ENCODE measurements around the gene JPT1.

JPT1 gene

GRCh38 chr17:75152922-75153779 is 1.2 kb downstream of the JPT1 start:
- POLR2A ChIA-PET: interaction anchor here (0.6 to 0.9 kb wide), 3 partner anchors 38 to 161 kb away, joined by 3 to 7 read pairs (median 7); no protein-coding TSS in a partner anchor
- no peak for TF ChIP-seq ZNF202 (tag by site-specific recombination; IDR thresholded peaks at IDR 0.05; ENCODE audit: borderline replicate concordance)
- TF ChIP-seq ZNF677 (tag by site-specific recombination; IDR thresholded peaks at IDR 0.05): no peak
- TF ChIP-seq ZNF148 (tag by site-specific recombination; IDR thresholded peaks at IDR 0.05; ENCODE audit: borderline replicate concordance): no peak
- no peak for TF ChIP-seq ZNF654 (tag by site-specific recombination; IDR thresholded peaks at IDR 0.05; ENCODE audit: low read depth)
- TF ChIP-seq ZNF157 (tag by site-specific recombination; IDR thresholded peaks at IDR 0.05): no peak
- TF ChIP-seq ZNF18 (tag by site-specific recombination; IDR thresholded peaks at IDR 0.05): no peak
- TF ChIP-seq, protein P1, sequence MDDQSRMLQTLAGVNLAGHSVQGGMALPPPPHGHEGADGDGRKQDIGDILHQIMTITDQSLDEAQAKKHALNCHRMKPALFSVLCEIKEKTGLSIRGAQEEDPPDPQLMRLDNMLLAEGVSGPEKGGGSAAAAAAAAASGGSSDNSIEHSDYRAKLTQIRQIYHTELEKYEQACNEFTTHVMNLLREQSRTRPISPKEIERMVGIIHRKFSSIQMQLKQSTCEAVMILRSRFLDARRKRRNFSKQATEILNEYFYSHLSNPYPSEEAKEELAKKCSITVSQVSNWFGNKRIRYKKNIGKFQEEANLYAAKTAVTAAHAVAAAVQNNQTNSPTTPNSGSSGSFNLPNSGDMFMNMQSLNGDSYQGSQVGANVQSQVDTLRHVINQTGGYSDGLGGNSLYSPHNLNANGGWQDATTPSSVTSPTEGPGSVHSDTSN (CRISPR knock-in tag; IDR thresholded peaks at IDR 0.05): no peak
- TF ChIP-seq, protein P2, sequence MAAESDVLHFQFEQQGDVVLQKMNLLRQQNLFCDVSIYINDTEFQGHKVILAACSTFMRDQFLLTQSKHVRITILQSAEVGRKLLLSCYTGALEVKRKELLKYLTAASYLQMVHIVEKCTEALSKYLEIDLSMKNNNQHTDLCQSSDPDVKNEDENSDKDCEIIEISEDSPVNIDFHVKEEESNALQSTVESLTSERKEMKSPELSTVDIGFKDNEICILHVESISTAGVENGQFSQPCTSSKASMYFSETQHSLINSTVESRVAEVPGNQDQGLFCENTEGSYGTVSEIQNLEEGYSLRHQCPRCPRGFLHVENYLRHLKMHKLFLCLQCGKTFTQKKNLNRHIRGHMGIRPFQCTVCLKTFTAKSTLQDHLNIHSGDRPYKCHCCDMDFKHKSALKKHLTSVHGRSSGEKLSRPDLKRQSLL (tag by site-specific recombination; IDR thresholded peaks at IDR 0.05): no peak
- no peak for TF ChIP-seq ZNF580 (tag by site-specific recombination; IDR thresholded peaks at IDR 0.05)
- TF ChIP-seq TSHZ1 (tag by site-specific recombination; IDR thresholded peaks at IDR 0.05; ENCODE audit: borderline replicate concordance): no peak
- TF ChIP-seq ZNF37A (tag by site-specific recombination; IDR thresholded peaks at IDR 0.05): no peak
- TF ChIP-seq ZNF114 (tag by site-specific recombination; IDR thresholded peaks at IDR 0.05): no peak
- TF ChIP-seq BCL11B (tag by site-specific recombination; IDR thresholded peaks at IDR 0.05; ENCODE audit: low read depth): no peak
- no peak for TF ChIP-seq ZNF768 (tag by site-specific recombination; IDR thresholded peaks at IDR 0.05)
- TF ChIP-seq HOXC10 (CRISPR knock-in tag; IDR thresholded peaks at IDR 0.05): no peak
- 0 out of 2 replicates have a peak, but pooled peaks have one; percentile 17 for TF ChIP-seq ZNF366 (tag by site-specific recombination; conservative IDR thresholded peaks at IDR 0.05)
- TF ChIP-seq ZNF350 (tag by site-specific recombination; IDR thresholded peaks at IDR 0.05): no peak
- no peak for TF ChIP-seq ZNF324 (tag by site-specific recombination; IDR thresholded peaks at IDR 0.05)
- 0 out of 2 replicates have a peak, but pooled peaks have one; percentile 16 for TF ChIP-seq ZNF76 (tag by site-specific recombination; IDR thresholded peaks at IDR 0.05; ENCODE audit: borderline replicate concordance, low read depth)
- no peak for TF ChIP-seq GFI1B (tag by site-specific recombination; IDR thresholded peaks at IDR 0.05)
- no peak for TF ChIP-seq ZNF610 (tag by site-specific recombination; IDR thresholded peaks at IDR 0.05; ENCODE audit: borderline replicate concordance)
- TF ChIP-seq SP2 (tag by site-specific recombination; IDR thresholded peaks at IDR 0.05): peak; percentile 46
- TF ChIP-seq ZNF398 (tag by site-specific recombination; IDR thresholded peaks at IDR 0.05): no peak
- no peak for TF ChIP-seq ZNF10 (tag by site-specific recombination; IDR thresholded peaks at IDR 0.05)

More at GRCh38 chr17:75152922-75153779, 1.2 kb downstream of the JPT1 start:
- Histone ChIP-seq H3K4me1 (ENCODE audit: control insufficient read depth, insufficient read depth, low read length) (peaks cover 9% of the 10 kb centered on the region; the same call in 1 of the 2 replicates), H3K4me3 (ENCODE audit: low read depth, low read length) (peak overlapping the region; percentile 90), H3K9me3 (ENCODE audit: control insufficient read depth, insufficient read depth, low read depth, low read length) (no peaks in the 10 kb centered on the region), H3K36me3 (ENCODE audit: control insufficient read depth in 2 of 2, insufficient read depth in 1 of 2, low read length in 2 of 2) (peaks cover 13 to 18% of the 10 kb centered on the region in 2 experiments; a peak in 2 of 3 replicates), H3K27ac (ENCODE audit: extremely low read depth, low read depth, low read length) (peak overlapping the region; percentile 92)
- CTCF ChIA-PET: interaction anchor here (0.7 to 1.1 kb wide), 2 partner anchors 22 to 191 kb away, joined by 3 to 4 read pairs; no protein-coding TSS in a partner anchor

Measured in HEK293 (cell line).